AG08396 (cell line): ENCODE data around the gene PPP1R14D.
A peak's percentile ranks its signal among the peaks of the same experiment; 100 is the strongest.

ENCODE experiments used
- DNase-seq: peaks from one replicate; pipeline ENCODE4 v3.0.0; 2012; ENCODE audit warnings: low spot score, mixed read lengths

PPP1R14D gene

DNA sequence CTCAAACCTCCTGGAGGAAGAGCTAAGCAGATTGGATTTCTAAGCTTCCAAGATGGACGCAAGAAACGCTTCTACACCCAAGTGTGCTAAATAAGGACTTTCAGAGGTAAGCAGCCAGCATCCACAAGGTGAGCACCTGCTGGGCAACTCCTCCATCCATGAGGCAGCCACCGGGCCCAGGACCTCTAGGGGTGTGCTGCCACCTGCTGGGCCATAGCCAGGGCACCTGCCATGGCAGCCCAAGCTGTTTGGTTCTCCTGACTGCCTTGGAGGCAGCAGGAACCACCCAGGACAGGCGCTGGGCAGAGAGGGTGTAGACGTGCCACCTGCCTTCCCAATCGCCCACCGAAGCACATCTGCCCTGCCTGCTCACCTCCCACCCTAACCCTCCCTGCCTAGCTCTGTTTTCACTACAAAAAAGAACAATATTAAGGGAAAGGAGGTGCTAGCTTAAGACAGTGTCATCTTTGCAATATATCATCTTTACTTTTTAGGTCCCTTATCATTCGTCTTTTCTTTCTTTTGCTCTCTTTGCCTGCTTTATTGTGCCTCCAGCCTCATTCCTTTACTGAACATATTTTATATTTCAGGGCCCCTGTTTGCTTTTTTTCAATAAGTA lies 45.8 kb downstream of the PPP1R14D start:
- DNase-seq = no peak

DNA sequence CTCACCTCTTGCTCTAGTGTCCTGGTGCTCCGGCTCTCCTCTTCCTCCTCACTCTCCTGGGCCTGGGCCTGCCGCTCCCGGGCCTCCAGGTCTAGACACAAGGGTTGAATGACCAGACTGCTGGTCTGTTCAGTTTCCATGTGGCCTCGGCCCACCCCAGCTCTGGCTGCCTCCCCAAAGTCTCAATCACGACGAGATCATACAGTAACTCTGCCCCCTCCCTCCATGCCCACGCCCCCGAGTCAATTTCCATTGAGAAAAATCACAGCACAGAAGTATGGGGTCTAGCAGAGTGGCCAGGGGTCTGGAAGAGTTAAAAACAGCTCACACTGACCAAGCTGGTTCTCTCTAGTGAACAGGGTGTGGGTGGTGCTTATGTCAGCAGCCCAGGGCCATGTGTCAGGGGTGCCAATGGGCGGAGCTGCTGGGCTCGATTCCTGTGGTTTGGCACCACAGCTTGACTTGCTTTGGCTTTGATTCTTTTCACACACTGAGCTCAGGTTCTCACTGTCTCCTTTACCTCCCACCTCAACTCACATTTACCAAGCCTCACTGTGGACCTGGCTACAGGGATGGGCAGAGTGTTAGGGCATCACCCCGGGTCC lies 51.9 kb downstream of the PPP1R14D start:
- DNase-seq = peak; percentile 76

DNA sequence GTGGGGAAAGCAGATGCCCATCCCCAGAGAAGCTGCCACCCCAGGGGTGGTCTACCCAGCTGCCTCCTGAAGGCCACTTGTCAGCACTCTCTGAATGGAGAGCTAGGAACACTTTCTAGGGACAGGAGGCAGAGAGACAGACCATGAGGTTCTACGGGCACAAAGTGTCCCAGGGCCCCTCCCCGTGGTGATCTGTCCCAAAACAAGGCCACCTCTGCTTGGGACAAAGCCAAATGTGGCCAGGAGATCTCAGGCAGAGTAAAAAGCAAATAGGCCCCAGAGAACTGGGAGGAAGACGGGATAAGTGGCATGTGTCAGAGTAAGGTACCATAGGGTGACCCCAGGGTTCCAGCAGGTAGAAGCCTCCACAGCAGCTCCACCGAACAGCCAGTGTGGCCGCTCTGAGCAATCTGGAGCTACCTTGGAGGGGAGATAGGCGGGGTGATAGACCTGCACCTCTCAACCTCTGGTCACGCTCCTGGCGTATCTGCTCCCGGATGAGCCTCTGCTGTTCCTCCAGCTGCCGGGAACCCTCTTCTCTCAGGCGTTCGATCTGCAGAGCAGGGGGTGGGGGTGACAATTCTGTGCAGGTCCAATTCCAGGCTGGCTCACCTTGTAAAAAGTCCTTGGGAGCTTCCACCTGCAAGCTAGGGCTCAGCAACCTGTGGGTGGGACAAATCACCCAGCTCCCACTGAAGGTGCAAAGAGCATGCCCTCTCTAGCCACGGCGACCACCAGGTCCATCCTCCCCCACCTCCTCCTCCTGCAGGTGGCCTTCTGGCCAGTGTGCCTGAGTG lies 52.6 kb downstream of the PPP1R14D start:
- DNase-seq = no peak

DNA sequence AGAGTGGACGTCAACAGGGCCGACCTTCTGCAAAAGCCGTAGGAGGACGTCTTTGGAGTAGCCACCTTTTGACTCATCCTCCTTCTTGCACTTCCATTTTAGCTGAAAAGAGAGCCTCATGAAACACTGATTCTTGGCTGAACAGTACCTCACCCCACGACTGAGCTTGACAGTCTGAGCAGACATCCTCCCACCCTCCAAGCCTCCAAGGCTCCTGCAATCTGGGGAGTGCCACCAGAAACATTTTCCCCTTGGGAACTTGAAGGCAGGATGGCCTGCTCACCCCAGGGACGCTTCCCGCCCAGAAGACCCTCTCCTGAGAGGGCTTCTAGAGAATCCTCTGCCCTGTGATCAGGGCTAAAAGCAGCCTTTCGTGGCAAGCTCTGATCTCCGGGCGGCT lies 53.5 kb downstream of the PPP1R14D start:
- DNase-seq = no peak

DNA sequence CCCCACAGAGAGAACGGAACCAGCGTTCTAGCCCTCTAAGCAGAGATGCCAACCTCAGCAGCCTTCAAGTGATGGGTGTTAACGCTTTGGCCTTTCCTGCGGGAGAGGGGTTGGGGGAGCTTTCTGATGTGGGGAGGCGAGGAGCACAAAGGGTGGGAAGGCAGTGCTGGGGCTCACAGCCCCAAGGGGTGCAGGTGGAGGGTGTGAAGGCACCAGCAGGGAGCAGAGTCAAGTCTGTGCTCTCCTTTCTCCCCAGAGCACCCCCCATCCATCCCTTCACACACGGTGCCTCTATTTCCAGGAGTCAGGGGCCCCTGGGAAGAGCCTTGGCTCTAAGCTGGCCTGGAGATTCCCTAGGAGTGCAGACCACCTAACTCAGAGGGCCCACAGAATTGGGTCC lies 54.6 kb downstream of the PPP1R14D start:
- DNase-seq = no peak

DNA sequence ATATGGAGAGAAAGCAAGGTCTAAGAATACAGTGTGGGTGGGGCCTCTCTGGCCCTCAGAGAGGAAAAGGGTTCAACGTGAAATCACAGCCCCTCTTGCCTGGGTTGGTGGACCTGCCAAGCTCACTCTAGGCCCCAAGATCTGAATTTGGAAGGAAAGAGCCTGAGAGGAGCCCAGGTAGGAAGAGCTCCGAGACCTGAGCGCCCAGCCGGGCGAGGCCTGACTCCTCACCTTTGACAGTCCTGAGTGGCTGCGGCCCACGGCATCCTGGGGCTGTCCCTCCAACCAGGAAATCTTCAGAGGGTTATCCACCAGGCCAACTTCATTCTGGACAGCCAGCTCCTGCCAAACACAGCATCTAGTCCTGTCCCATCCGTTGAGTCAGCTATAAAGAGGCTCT lies 55.0 kb downstream of the PPP1R14D start:
- DNase-seq = no peak

DNA sequence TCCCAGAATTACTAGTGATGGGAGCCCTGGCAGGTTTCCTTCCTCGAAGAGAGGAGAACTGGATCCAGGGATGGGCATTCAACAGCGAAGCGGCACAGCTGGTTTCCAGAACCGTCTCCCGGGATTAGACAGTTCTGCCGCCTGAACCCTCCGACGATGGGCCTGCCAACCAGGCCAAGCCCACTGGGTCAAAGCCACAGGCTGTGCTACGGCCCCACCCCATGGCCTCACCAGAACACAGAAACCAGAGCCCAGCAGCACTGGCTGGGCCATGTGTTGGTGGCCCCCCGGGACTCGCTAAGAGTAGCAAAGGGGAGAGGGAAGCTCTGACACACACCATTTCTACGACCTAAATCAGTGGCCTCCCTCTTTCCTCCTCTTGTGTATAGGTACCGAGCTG lies 56.5 kb downstream of the PPP1R14D start:
- no peak for DNase-seq

DNA sequence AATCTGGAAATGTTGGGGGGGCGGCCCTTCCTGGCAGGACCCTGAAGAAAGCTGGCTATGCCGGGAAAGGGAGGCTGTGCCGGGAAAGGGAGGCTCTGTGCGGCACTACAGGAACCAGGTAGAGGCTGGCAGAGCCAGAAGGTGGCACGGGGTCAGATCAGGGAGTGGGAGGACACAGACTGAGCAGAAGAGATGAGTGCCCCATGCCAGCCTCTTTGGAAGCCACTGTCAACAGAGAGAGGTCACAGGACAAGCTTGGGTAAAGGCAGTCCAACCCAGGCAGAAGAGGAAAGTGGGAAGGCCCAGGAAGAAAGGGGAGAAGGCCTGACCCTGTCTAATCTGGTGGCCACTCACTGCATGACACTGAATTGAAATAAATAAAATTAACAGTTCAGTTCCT lies 57.3 kb downstream of the PPP1R14D start:
- no peak for DNase-seq

DNA sequence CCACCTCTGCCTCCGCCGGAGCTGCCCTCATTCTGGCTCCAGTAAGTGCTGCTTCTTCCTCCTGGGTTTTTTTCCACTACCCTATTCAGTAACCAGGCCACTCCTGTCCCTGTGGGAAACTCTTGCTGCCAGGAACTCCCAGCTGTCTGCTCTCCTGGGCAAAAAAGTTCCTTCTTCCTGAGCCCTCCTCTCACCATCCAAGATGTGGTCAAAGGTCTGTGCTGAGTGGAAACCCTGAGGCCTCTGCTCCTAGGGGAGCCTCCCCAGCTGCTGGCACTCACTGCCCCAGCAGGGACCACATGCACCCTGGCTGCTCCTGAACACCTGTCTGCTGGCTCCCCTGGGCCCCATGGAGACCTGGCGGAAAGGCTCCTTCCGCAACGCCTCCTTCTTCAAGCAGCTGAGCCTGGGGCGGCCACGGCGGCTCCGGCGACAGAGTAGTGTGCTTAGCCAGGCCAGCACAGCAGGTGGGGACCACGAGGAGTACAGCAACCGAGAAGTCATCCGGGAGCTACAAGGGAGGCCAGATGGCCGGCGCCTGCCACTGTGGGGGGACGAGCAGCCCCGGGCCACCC lies 58.3 kb downstream of the PPP1R14D start:
- DNase-seq = no peak

DNA sequence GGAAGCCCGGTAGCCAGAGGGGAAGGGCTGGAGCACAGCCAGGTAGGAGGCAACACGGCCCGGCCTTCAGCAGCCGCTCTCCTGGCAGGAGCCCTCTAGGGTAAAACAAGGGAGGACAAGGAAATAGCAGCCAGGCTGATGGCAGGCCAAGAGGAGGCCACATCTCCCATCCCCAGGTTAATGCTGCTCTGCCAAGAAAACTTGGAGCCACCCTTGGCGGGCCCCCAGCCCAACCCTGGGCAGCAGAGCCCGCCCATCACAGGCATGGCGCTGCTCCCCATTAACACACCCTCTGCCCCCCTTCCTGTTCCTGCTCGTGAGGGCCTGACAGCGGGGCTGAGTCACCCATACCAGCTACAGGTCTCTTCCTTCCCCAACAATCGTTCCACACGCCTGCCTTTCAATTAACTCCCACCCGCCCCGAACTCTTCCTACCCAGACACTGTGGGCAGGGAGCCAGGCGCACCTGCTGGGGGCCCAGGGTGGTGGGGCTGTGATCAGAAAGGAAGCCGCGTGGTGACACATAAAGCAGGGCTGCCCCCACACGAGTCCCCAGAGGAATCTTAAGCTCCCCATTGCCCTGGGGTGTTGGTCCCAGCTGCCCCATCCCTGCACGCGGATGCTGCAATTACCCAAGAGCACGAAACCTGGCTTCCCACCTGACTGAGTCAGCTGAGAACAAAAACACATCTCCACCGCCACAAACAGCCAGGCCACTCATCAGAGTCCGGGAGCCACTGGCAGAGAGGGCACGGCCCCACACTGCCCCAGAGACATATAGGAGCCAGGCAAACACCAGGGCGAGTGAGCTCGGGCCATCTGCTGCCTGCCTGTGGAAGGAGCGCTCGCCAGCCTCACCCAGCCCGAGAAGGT lies 59.0 kb downstream of the PPP1R14D start, which contains the start of gene C15orf62:
Gene C15orf62 (plus strand): TSS at position 707 of the 873 bp plus-strand sequence. CDS start 516 bp downstream, outside the sequence.
- DNase-seq = no peak

DNA sequence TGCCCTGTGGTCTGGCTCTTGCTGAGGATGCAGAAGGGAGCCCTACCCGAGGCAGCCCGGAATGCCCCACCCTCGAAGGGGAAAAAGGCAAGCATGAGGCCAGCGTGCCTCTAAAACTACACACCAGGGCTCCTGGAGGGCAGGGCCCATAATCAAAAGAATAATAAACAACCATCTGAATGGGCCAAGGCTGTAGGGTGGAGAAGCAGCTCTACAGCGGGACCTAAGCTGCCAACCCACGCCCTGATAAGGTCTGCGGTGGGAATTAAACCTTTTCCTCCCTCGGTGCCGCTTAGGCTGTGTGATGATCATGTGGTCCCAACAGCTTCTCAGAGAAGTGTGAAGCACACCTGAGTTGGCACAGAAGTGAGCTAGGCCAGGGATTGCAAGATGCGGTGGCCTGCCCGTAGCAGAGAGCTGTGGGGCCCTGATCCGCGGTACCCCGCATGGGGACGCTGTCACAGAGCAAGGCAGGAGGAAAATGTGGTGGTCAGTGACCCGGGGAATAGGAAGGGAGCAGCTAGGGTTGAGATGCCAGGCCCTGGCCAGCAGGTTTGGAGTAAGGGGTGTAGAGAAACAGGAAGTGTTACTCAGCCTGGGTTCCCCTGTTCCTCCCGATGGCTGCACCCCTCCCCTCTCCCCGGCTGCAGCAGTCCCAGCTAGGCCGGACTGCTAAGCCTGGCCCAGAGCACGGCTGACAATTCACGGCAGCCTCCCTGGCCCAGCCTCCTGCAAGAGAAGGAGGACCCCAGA lies 59.8 kb downstream of the PPP1R14D start:
- no peak for DNase-seq

DNA sequence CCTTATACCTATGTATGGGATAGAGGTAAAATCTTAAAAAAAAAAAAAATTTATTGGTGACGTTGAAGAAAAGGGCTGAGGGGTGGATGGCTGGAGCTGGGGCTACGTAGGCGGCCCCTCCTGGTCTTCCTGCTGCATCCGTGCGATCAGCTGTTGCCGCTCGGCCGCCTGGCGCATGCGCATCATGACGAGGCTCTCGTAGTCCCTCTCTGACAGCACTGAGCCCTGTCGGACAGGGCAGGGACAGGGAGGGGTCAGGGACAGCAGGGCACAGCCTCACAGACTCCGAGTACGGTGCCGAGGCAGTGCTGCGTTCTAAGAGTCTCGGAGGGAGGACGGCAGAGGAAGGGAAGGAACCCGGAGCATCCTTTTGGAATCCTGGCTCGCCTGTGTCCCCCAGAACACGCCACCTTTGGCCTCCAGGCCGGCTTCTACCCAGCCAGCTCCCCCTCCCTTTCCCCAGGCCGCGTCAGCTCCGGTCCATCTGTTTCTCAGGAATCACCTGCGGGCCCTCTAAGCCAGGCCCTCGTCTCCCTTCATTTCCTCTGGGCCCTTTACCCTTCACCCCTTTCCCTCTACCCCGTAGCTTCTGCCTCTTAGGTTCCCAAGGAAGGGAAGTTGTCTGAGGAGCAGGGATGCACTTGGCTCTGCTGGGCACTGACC lies 60.5 kb downstream of the PPP1R14D start:
- DNase-seq = no peak

DNA sequence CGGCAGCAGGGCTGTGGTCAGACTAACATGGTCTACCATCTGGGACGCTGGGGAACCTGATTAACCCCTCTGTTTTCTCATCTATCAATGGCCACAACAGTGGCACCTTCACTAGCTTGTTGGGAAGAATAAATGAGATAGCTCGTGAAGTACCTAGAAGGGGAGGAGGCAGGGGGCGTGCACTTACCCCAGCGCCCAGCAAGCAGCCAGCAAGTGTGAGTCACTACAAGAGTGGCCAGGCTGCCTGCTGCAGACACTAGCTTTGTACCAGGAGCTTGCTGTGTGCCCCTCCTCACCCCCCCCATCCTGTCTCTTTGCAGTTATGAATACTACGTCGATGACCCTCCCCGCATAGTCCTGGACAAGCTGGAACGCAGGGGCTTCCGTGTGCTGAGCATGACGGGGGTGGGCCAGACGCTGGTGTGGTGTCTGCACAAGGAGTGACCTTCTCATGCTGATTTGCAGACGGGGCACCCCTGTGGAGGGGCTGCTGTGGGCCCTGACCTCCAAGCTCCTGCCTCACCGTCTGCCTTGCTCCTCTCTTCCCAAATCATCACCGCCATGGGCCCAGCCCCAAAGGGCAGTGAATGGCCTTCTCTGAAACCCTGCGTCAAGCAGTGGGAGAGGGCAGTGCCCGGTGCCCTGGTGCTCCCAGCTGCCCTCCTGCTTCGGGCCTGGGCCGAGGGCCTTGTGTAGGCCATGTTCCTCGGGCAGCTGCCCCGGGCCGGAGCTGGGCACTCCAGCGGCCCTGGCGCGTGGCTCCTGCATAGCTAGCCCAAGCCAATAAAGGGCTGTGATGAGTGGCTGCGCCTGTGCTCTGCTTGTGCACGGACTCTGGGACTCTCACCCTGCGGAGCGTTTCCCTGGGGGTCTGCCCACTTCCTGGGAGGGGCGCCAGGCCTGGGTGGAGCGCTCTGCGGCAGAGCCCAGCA lies 61.3 kb downstream of the PPP1R14D start:
- no peak for DNase-seq

DNA sequence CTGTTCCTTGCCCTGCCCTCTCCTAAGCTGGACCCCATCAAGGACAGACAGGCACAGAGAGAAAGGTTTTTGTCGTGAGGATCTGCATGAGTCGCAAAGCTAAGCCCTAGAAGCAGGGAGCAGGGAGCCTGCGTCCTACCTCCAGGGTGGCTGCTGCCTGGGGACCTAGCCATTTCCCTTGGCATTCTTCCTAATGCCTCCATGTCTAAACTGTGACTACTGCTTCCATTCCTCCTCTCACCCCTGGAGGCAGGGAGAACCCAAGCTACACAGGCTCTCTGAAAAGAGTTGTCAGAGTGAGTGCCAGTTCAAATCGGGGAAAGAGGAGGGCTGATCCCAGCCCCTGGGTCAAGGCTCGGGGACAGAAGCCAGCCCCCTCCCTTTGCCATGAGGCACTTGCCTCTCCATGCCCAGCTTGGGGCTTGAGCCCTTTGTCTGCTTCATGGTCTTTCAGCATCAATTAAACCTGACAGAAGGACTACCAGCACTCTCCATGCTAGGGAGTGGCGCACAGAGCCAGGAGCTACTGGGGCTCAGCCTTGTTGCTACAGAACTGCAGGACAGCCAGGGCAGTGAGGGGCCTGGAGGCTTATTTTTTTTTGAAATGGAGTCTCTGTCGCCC lies 62.2 kb downstream of the PPP1R14D start:
- no peak for DNase-seq
